ENCODE measurements around the gene GABARAP. TPM values are rescaled to one million over a fixed set of nuclear protein-coding genes. Genes with fewer than 3 reads are reported as not detected.
A peak's percentile ranks its signal among the peaks of the same experiment; 100 is the strongest.

GABARAP gene
- total and polyA plus RNA-seq, 2 of the 13 experiments (the other 11 are each of a cell fraction or from before 2014, with no cell fraction given) = 161 to 310 TPM

- TF ChIP-seq PRDM4 (CRISPR knock-in tag; IDR thresholded peaks at IDR 0.05; ENCODE audit: borderline replicate concordance) (no peak), CBX2 (IDR thresholded peaks at IDR 0.05; ENCODE audit: low read depth, low read length) (no peak), CBX2 (CRISPR knock-in tag; IDR thresholded peaks at IDR 0.05; ENCODE audit: low read depth) (no peak), ZMAT3 (CRISPR knock-in tag; conservative IDR thresholded peaks at IDR 0.05) (no peak), SNAPC2 (CRISPR knock-in tag; IDR thresholded peaks at IDR 0.05) (no peak), ZFY (CRISPR knock-in tag; IDR thresholded peaks at IDR 0.05) (no peak), ZNF773 (CRISPR knock-in tag; IDR thresholded peaks at IDR 0.05; ENCODE audit: borderline replicate concordance) (no peak), FOXJ3 (CRISPR knock-in tag; IDR thresholded peaks at IDR 0.05; ENCODE audit: borderline replicate concordance) (no peak), ZNF558 (CRISPR knock-in tag; IDR thresholded peaks at IDR 0.05; ENCODE audit: borderline replicate concordance) (0 out of 2 replicates have a peak, but pooled peaks have one; percentile 73), MAFG (CRISPR knock-in tag; IDR thresholded peaks at IDR 0.05) (no peak), TBP (CRISPR knock-in tag; IDR thresholded peaks at IDR 0.05) (no peak), NCOA1 (CRISPR knock-in tag; IDR thresholded peaks at IDR 0.05) (no peak), JUNB (CRISPR knock-in tag; IDR thresholded peaks at IDR 0.05; ENCODE audit: borderline replicate concordance) (no peak), ZNF878 (CRISPR knock-in tag; IDR thresholded peaks at IDR 0.05) (no peak), ZNF33B (CRISPR knock-in tag; IDR thresholded peaks at IDR 0.05) (0 out of 2 replicates have a peak, but pooled peaks have one; percentile 11), PLRG1 (conservative IDR thresholded peaks at IDR 0.05) (no peak), ZMYM2 (CRISPR knock-in tag; IDR thresholded peaks at IDR 0.05) (no peak), REST (IDR thresholded peaks at IDR 0.05; ENCODE audit: borderline replicate concordance in 1 of 2, low read depth in 1 of 2, low read length in 2 of 2) (peak in 1 of 2 experiments; percentile 55; a peak in 1 of 4 replicates), REL (CRISPR knock-in tag; conservative IDR thresholded peaks at IDR 0.05) (0 out of 2 replicates have a peak, but pooled peaks have one; percentile 9), ATF7 (IDR thresholded peaks at IDR 0.05) (no peak), ATF7 (CRISPR knock-in tag; IDR thresholded peaks at IDR 0.05) (no peak)
- TF ChIP-seq, protein P1, sequence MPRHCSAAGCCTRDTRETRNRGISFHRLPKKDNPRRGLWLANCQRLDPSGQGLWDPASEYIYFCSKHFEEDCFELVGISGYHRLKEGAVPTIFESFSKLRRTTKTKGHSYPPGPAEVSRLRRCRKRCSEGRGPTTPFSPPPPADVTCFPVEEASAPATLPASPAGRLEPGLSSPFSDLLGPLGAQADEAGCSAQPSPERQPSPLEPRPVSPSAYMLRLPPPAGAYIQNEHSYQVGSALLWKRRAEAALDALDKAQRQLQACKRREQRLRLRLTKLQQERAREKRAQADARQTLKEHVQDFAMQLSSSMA (CRISPR knock-in tag; IDR thresholded peaks at IDR 0.05) = no peak
- TF ChIP-seq, protein P2, sequence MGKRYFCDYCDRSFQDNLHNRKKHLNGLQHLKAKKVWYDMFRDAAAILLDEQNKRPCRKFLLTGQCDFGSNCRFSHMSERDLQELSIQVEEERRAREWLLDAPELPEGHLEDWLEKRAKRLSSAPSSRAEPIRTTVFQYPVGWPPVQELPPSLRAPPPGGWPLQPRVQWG (CRISPR knock-in tag; IDR thresholded peaks at IDR 0.05; ENCODE audit: borderline replicate concordance, low read depth) = no peak
- TF ChIP-seq, protein P3, sequence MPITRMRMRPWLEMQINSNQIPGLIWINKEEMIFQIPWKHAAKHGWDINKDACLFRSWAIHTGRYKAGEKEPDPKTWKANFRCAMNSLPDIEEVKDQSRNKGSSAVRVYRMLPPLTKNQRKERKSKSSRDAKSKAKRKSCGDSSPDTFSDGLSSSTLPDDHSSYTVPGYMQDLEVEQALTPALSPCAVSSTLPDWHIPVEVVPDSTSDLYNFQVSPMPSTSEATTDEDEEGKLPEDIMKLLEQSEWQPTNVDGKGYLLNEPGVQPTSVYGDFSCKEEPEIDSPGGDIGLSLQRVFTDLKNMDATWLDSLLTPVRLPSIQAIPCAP (CRISPR knock-in tag; IDR thresholded peaks at IDR 0.05; ENCODE audit: low read depth) = no peak
These were observed 9.5 kb upstream of the GABARAP start, which contains the start of gene CTDNEP1 (continued) for GRCh38 chr17:7251661-7252175.
